K562 (cell line): ENCODE data around the gene DIPK1B. TPM values are rescaled to one million over a fixed set of nuclear protein-coding genes. Genes with fewer than 3 reads are reported as not detected.

ENCODE experiments used
- FOXJ2 ChIP-seq: fragments of 200-800 bp; sonication (Bioruptor generic); IDR thresholded peaks from 2 replicates; pipeline ENCODE4 v1.6.1; 2016; ENCODE audit warnings: missing genetic modification characterization, missing compliant biosample characterization
- NCOA2 ChIP-seq, 2 experiments: fragments of 450-650 bp; IDR thresholded peaks; 2 replicates each; pipeline ENCODE4 v1.6.1; 2018; ENCODE audit warnings: mild to moderate bottlenecking in 2 of 2, moderate library complexity in 1 of 2; ENCODE audit not compliant: partially characterized antibody in 2 of 2
- NR2C1 ChIP-seq, 2 experiments: fragments of 450-650 bp; IDR thresholded peaks; 2 replicates each; pipeline ENCODE4 v1.6.1; 2017; ENCODE audit warnings: mild to moderate bottlenecking in 2 of 2, antibody characterized with exemption in 1 of 2, inconsistent platforms in 1 of 2, missing compliant biosample characterization in 1 of 2, missing genetic modification characterization in 1 of 2
- RBFOX2 ChIP-seq: fragments of 200-400 bp; formaldehyde crosslinking; IDR thresholded peaks from 2 replicates; pipeline ENCODE4 v1.6.1; 2017; ENCODE audit warnings: low read depth, mild to moderate bottlenecking, low read length, moderate library complexity
- SAP30 ChIP-seq: fragments of 200-600 bp; sonication (generic); IDR thresholded peaks from 2 replicates; pipeline ENCODE4 v1.6.1; 2012; ENCODE audit warnings: borderline replicate concordance, low read depth, mild to moderate bottlenecking, moderate library complexity, low read length, control low read depth, inconsistent platforms; ENCODE audit not compliant: insufficient read depth, poor library complexity, severe bottlenecking
- ZNF318 ChIP-seq, 2 experiments: fragments of 450-650 bp; IDR thresholded peaks; 2 replicates each; pipeline ENCODE4 v1.6.1; 2016; ENCODE audit warnings: mild to moderate bottlenecking in 2 of 2, borderline replicate concordance in 1 of 2, low read depth in 1 of 2, moderate library complexity in 1 of 2
- ZNF717 ChIP-seq: fragments of 250-450 bp; sonication (Bioruptor Pico); IDR thresholded peaks from 2 replicates; pipeline ENCODE4 v1.5.0; 2021
- polyA plus RNA-seq, 8 experiments: library from polyadenylated mRNA; depleted of rRNA in 4 of 8; stranded (reverse) in 5 of 8; unstranded in 3 of 8; fragments of >200 nt; fragmentation: Nextera tagmentation in 2 of 8; fragmentation: Illumina TruSeq in 1 of 8; extraction: Ambion mirVana in 2 of 8; extraction: Trizol in 1 of 8; gene quantifications; 2 replicates each; pipeline versions ENCODE4 v1.2.1 to v1.2.3, GENCODE V29; 2011 to 2014; ENCODE audit warnings: inconsistent platforms in 1 of 8, missing spikeins in 1 of 8
- total RNA-seq, 7 experiments: library from RNA; depleted of rRNA in 6 of 7; stranded (reverse); fragments of >200 nt in 6 of 7; fragmentation: Illumina TruSeq in 2 of 7; extraction: Trizol in 2 of 7; gene quantifications; 2 replicates each; pipeline versions ENCODE4 v1.2.1 to v1.2.3, GENCODE V29; 2011 to 2021; ENCODE audit warnings: low replicate concordance in 1 of 7
- TF ChIP-seq, protein P1 (sequence below): fragments of 200-800 bp; sonication (Bioruptor generic); IDR thresholded peaks from 2 replicates; pipeline ENCODE4 v1.6.1; 2017; ENCODE audit warnings: missing genetic modification characterization, missing compliant biosample characterization
- TF ChIP-seq, protein P2 (sequence below), 2 experiments: IDR thresholded peaks; 2 replicates each; pipeline ENCODE4 v1.6.1; 2012; ENCODE audit warnings: improper control_type of control experiment in 2 of 2, low read depth in 2 of 2, low read length in 2 of 2, borderline replicate concordance in 1 of 2

Gene DIPK1B
- total and polyA plus RNA-seq, 9 of the 15 experiments (the other 6 are each of a cell fraction or from before 2014, with no cell fraction given): 0.08 to 22.3 (median 5.9) TPM

- TF ChIP-seq, protein P1, sequence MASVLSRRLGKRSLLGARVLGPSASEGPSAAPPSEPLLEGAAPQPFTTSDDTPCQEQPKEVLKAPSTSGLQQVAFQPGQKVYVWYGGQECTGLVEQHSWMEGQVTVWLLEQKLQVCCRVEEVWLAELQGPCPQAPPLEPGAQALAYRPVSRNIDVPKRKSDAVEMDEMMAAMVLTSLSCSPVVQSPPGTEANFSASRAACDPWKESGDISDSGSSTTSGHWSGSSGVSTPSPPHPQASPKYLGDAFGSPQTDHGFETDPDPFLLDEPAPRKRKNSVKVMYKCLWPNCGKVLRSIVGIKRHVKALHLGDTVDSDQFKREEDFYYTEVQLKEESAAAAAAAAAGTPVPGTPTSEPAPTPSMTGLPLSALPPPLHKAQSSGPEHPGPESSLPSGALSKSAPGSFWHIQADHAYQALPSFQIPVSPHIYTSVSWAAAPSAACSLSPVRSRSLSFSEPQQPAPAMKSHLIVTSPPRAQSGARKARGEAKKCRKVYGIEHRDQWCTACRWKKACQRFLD: no peak
- TF ChIP-seq NCOA2 (IDR thresholded peaks at IDR 0.05; ENCODE audit: partially characterized antibody in 2 of 2) (no peak), RBFOX2 (peak; percentile 58), NR2C1 (IDR thresholded peaks at IDR 0.05) (no peak), NR2C1 (tag; IDR thresholded peaks at IDR 0.05) (no peak), ZNF717 (peak; percentile 66; the same call in 1 of the 2 replicates), FOXJ2 (tag) (no peak), SAP30 (peak; percentile 81), ZNF318 (IDR thresholded peaks at IDR 0.05; ENCODE audit: borderline replicate concordance in 1 of 2, low read depth in 1 of 2) (no peak)
- TF ChIP-seq, protein P2, sequence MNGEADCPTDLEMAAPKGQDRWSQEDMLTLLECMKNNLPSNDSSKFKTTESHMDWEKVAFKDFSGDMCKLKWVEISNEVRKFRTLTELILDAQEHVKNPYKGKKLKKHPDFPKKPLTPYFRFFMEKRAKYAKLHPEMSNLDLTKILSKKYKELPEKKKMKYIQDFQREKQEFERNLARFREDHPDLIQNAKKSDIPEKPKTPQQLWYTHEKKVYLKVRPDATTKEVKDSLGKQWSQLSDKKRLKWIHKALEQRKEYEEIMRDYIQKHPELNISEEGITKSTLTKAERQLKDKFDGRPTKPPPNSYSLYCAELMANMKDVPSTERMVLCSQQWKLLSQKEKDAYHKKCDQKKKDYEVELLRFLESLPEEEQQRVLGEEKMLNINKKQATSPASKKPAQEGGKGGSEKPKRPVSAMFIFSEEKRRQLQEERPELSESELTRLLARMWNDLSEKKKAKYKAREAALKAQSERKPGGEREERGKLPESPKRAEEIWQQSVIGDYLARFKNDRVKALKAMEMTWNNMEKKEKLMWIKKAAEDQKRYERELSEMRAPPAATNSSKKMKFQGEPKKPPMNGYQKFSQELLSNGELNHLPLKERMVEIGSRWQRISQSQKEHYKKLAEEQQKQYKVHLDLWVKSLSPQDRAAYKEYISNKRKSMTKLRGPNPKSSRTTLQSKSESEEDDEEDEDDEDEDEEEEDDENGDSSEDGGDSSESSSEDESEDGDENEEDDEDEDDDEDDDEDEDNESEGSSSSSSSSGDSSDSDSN (IDR thresholded peaks at IDR 0.05; ENCODE audit: borderline replicate concordance in 1 of 2, low read depth in 2 of 2, low read length in 2 of 2): peak in 1 of 2 experiments; percentile 55; a peak in 1 of 4 replicates
Measured at GRCh38 chr9:136664000-136664915, 48.1 kb upstream of the DIPK1B start (continued).
